Stimulated activated effector memory CD8-positive, alpha-beta T cell treated with anti-CD3 and anti-CD28 coated beads, Interleukin-12 subunit alpha, Interleukin-12 subunit beta, amount 100 ng/mL, for 72 hours (primary cell): ENCODE data around the gene ADARB1.

ENCODE experiments used
- ATAC-seq: fragments of 150-1000 bp; cut with Tn5 transposase; 2 replicates; pipeline ENCODE4 v1.10.0; 2021
- DNase-seq, 2 donors: peaks; one replicate each; pipeline ENCODE4 v3.0.0; 2021 to 2022; ENCODE audit warnings: low spot score in 2 of 2
- H3K27ac Mint-ChIP-seq: one replicate; pipeline ENCODE4 v1.8.0; 2022; ENCODE audit warnings: mild to moderate bottlenecking, mixed read lengths
- H3K36me3 Mint-ChIP-seq: one replicate; pipeline ENCODE4 v1.8.0; 2022; ENCODE audit warnings: mild to moderate bottlenecking, mixed read lengths
- H3K4me1 Mint-ChIP-seq: one replicate; pipeline ENCODE4 v1.8.0; 2022; ENCODE audit warnings: mixed read lengths
- H3K4me3 Mint-ChIP-seq: one replicate; pipeline ENCODE4 v1.8.0; 2022; ENCODE audit warnings: mild to moderate bottlenecking, mixed read lengths
- H3K9me3 Mint-ChIP-seq: one replicate; pipeline ENCODE4 v1.8.0; 2022; ENCODE audit warnings: mixed read lengths

The ADARB1 gene

DNA sequence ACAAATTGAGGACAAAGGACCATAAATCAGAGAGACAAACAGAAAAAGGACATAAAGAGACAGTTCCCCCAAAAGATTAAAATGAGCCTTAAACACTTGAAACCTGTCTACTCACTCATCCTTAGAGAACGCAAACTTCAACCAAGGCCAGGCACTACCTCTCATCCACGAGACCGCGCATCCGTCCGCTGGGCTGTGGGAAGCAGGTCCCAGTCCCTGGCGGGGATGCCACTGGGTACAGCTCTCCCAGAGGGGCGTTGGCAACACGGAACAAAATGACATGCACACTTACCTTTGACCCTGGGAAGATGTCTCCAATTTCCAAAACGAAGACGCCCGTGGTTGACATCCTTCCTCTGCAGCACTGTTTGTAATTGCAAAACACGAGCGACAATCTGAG, 16.5 kb upstream of the ADARB1 start:
- H3K4me3 Mint-ChIP-seq: no peak overlapping the region
- no peaks in the 10 kb centered on the region for H3K9me3 Mint-ChIP-seq
- ATAC-seq (no peak), DNase-seq (no peak)
- no peaks in the 10 kb centered on the region for H3K36me3 Mint-ChIP-seq
- no peak overlapping the region for H3K27ac Mint-ChIP-seq
- no peaks in the 10 kb centered on the region for H3K4me1 Mint-ChIP-seq

- H3K27ac Mint-ChIP-seq: no peak overlapping the region
- no peaks in the 10 kb centered on the region for H3K36me3 Mint-ChIP-seq
- no peaks in the 10 kb centered on the region for H3K9me3 Mint-ChIP-seq
- H3K4me1 Mint-ChIP-seq: no peaks in the 10 kb centered on the region
- no peak overlapping the region for H3K4me3 Mint-ChIP-seq
- DNase-seq: no peak
- no peak for ATAC-seq
Measured at GRCh38 chr21:45059121-45059520, 15.3 kb upstream of the ADARB1 start.

DNA sequence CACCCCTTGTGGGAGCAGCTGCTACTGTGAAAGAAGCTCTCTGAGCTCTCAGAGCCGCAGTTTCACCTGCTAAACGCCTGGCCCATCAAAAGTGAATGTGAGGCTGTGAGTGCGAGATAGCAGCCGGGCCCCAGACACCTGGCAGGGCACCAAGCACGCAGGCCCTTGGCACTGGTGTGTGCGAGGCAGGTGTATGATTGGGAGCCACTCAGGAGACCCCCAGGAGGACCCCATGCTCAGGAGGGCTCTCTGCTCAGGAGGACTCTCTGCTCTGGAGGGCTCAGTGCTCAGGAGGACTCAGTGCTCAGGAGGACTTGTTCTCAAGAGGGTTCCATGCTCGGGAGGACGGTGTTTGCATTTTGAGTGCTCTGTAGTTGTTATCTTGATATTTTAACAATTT, 14.3 kb upstream of the ADARB1 start:
- Mint-ChIP-seq H3K27ac (no peak overlapping the region), H3K4me3 (no peak overlapping the region), H3K36me3 (no peaks in the 10 kb centered on the region), H3K4me1 (no peaks in the 10 kb centered on the region), H3K9me3 (no peaks in the 10 kb centered on the region)
- ATAC-seq (no peak), DNase-seq (no peak)

DNA sequence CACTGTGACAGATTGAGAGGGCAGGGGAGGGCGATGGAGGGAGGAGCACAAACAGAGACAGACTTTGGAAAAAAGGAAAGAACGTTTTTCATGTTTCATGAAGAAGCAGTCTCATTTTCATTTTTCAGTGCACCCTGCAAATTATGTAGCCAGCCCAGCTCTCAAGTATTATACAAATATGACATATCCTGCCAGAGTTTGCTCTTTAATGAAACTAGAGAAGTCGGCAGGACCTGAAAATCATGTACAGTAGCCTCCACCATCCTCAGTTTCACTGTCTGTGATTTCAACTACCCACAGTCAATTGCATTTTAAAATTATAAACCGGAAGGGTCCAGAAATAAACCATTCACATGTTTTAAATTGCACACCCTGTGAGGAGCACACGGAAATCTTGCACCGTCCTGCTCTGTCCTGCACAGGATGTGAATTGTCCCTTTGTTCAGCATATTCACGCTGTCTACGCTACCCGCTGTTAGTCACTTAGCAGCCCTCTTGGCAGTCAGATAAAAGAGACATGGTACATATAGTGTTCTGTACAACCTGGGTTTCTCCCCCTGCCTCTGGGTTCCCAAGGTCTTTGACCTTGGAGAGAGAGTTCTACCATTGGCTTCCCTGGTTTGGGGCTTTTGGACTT, 13.6 kb upstream of the ADARB1 start:
- DNase-seq (no peak), ATAC-seq (no peak)

GRCh38 chr21:45064091-45064490, 10.3 kb upstream of the ADARB1 start:
- no peak for ATAC-seq
- Mint-ChIP-seq H3K9me3 (no peaks in the 10 kb centered on the region), H3K27ac (no peak overlapping the region), H3K36me3 (no peaks in the 10 kb centered on the region), H3K4me1 (no peaks in the 10 kb centered on the region), H3K4me3 (no peak overlapping the region)
- DNase-seq: no peak

More for the DNA sequence above, 13.6 kb upstream of the ADARB1 start:
- Mint-ChIP-seq H3K4me3 (no peak overlapping the region), H3K36me3 (no peaks in the 10 kb centered on the region), H3K4me1 (no peaks in the 10 kb centered on the region), H3K9me3 (no peaks in the 10 kb centered on the region), H3K27ac (no peak overlapping the region)

- no peaks in the 10 kb centered on the region for H3K4me1 Mint-ChIP-seq
- no peak overlapping the region for H3K27ac Mint-ChIP-seq
- DNase-seq: no peak
- no peak for ATAC-seq
- H3K9me3 Mint-ChIP-seq: no peaks in the 10 kb centered on the region
- no peaks in the 10 kb centered on the region for H3K36me3 Mint-ChIP-seq
- no peak overlapping the region for H3K4me3 Mint-ChIP-seq
Measured at GRCh38 chr21:45064618-45065399, 9.6 kb upstream of the ADARB1 start.

DNA sequence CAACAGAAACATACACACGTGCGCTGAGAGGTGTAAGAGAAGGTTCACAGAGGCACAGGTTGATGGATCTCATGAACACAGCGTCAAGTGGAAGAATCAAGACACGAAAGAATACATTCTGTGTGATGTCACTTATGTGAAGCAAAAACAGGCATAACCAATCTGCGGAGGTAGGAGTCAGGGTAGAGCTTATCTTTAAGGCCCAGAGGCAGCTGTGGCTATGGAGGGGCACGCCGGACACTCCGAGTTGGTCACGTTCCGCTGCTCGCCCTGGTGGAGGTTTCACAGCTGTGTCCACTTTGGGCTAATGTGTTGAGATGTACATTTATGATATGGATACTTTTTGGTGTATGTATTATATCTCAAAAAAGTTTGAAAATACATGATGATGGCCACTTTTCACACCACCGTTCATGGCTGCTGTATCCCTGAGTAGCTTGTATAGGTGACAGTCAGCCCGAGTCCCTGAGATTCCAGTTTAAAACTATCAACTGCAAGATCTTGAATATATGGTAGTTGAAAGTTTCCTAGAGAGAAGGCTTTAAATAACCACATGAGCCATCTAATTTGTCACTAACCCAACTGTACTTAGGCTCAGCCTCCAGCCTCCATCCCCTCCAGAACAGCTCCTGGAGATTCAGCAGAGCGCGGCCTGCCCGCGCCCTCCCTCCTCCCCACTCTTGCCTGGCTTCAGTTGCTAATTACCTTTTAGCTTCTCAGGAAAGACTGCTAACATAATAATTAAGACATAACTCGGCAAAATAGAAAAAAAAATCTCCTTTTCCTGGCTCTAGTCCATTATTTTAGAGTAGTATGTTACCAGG, 6.7 kb upstream of the ADARB1 start:
- no peak overlapping the region for H3K27ac Mint-ChIP-seq
- ATAC-seq (no peak), DNase-seq (no peak)
- no peak overlapping the region for H3K4me3 Mint-ChIP-seq
- H3K9me3 Mint-ChIP-seq: no peaks in the 10 kb centered on the region
- no peaks in the 10 kb centered on the region for H3K4me1 Mint-ChIP-seq
- H3K36me3 Mint-ChIP-seq: no peaks in the 10 kb centered on the region

DNA sequence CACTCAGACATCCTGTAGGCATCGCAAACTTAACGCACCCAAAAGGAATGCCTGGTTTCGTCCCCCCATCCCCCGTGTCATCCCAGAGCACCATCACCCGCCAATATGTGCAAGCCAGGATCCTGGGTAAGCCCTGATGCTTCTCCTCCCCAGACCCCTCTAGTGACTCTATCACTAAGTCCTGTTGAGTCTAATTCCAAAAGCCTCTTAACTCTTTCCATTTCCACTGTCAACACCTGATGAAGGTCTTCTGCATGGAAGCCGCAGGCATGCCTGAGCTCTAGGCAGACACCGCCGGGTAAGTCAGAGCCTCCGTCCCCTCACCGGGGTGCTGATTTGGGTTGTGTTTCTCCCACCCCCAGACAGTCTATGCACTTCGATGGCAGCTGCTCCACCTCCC, 5.3 kb upstream of the ADARB1 start:
- Mint-ChIP-seq H3K36me3 (peaks cover 9% of the 10 kb centered on the region), H3K4me3 (no peak overlapping the region), H3K27ac (no peak overlapping the region), H3K4me1 (peaks cover 6% of the 10 kb centered on the region), H3K9me3 (no peaks in the 10 kb centered on the region)
- DNase-seq (no peak), ATAC-seq (no peak)

GRCh38 chr21:45069711-45070110, 4.7 kb upstream of the ADARB1 start:
- Mint-ChIP-seq H3K36me3 (peaks cover 9% of the 10 kb centered on the region), H3K27ac (no peak overlapping the region), H3K4me1 (peaks cover 6% of the 10 kb centered on the region), H3K9me3 (no peaks in the 10 kb centered on the region), H3K4me3 (no peak overlapping the region)
- no peak for ATAC-seq
- DNase-seq: no peak

- no peaks in the 10 kb centered on the region for H3K9me3 Mint-ChIP-seq
- H3K4me1 Mint-ChIP-seq: peaks cover 14% of the 10 kb centered on the region
- H3K27ac Mint-ChIP-seq: no peak overlapping the region
- peaks cover 9% of the 10 kb centered on the region for H3K36me3 Mint-ChIP-seq
- DNase-seq (no peak), ATAC-seq (no peak)
- peak overlapping the region; percentile 10 for H3K4me3 Mint-ChIP-seq
Measured at GRCh38 chr21:45071078-45071873, 3.1 kb upstream of the ADARB1 start.

- H3K4me3 Mint-ChIP-seq: peak overlapping the region; percentile 10
Measured at GRCh38 chr21:45071874-45072737, 2.3 kb upstream of the ADARB1 start.

GRCh38 chr21:45072738-45073300, 1.6 kb upstream of the ADARB1 start:
- no peak overlapping the region for H3K4me3 Mint-ChIP-seq
- no peak overlapping the region for H3K27ac Mint-ChIP-seq
- H3K4me1 Mint-ChIP-seq: peaks cover 25% of the 10 kb centered on the region
- peaks cover 9% of the 10 kb centered on the region for H3K36me3 Mint-ChIP-seq
- ATAC-seq: no peak
- no peak for DNase-seq
- H3K9me3 Mint-ChIP-seq: no peaks in the 10 kb centered on the region

More at GRCh38 chr21:45071874-45072737, 2.3 kb upstream of the ADARB1 start:
- ATAC-seq (no peak), DNase-seq (no peak)
- peaks cover 9% of the 10 kb centered on the region for H3K36me3 Mint-ChIP-seq
- no peak overlapping the region for H3K27ac Mint-ChIP-seq
- H3K4me1 Mint-ChIP-seq: peaks cover 21% of the 10 kb centered on the region
- no peaks in the 10 kb centered on the region for H3K9me3 Mint-ChIP-seq

GRCh38 chr21:45073301-45074047, 906 bp upstream of the ADARB1 start:
- ATAC-seq (no peak), DNase-seq (no peak)
- Mint-ChIP-seq H3K9me3 (no peaks in the 10 kb centered on the region), H3K27ac (peak overlapping the region; percentile 90), H3K36me3 (peaks cover 15% of the 10 kb centered on the region), H3K4me3 (peak overlapping the region; percentile 83), H3K4me1 (peaks cover 32% of the 10 kb centered on the region)
